ENCODE data around the gene CASP2. TPM values are rescaled to one million over a fixed set of nuclear protein-coding genes. Genes with fewer than 3 reads are reported as not detected.
A peak's percentile ranks its signal among the peaks of the same experiment; 100 is the strongest.

The CASP2 gene
- total RNA-seq, 1 experiment from 2014 or later: 65.3 TPM

GRCh38 chr7:143287339-143287934, 714 bp upstream of the CASP2 start:
- Histone ChIP-seq H4K91ac (ENCODE audit: insufficient read length, low read depth, low read length) (no peak overlapping the region), H3T11ph (ENCODE audit: low read length) (no peak overlapping the region), H3K18ac (ENCODE audit: insufficient read length, low read depth, low read length) (peak overlapping the region; percentile 4), H3K9ac (ENCODE audit: extremely low read depth, insufficient read length, low read length) (no peak overlapping the region), H3K9me3 (ENCODE audit: control insufficient read depth, low read depth, low read length) (peaks cover 10% of the 10 kb centered on the region), H2BK15ac (ENCODE audit: low read depth, low read length) (no peak overlapping the region), H4K8ac (replicated peaks; ENCODE audit: insufficient read length, low read depth, low read length) (no peak overlapping the region), H2BK20ac (ENCODE audit: low read depth, low read length, poor library complexity, severe bottlenecking) (no peak overlapping the region), H3K79me2 (ENCODE audit: insufficient read depth, low read length) (peaks cover 16% of the 10 kb centered on the region; the same call in 1 of the 2 replicates), H3K23ac (ENCODE audit: insufficient read length, low read depth, low read length) (no peak overlapping the region), H4K5ac (ENCODE audit: insufficient read length, low read depth, low read length) (no peak overlapping the region), H2AK5ac (ENCODE audit: insufficient read length, low read length) (no peak overlapping the region), H3K4me1 (ENCODE audit: insufficient read depth, low read length) (peaks cover 9% of the 10 kb centered on the region; the same call in 1 of the 2 replicates), H3K4ac (ENCODE audit: low read depth, low read length) (no peak overlapping the region), H3K27ac (ENCODE audit: insufficient read length, low read depth, low read length) (no peak overlapping the region), H2AFZ (ENCODE audit: low read length) (no peak overlapping the region), H2BK12ac (ENCODE audit: insufficient read length, low read depth, low read length) (no peak overlapping the region), H3K4me2 (ENCODE audit: insufficient read depth, insufficient read length, low read length) (no peak overlapping the region), H3K79me1 (ENCODE audit: insufficient read depth, low read depth, low read length, poor library complexity, severe bottlenecking) (no peaks in the 10 kb centered on the region), H2BK120ac (ENCODE audit: low read depth, low read length, poor library complexity, severe bottlenecking) (no peak overlapping the region), H3K23me2 (ENCODE audit: insufficient read length, low read depth, low read length, poor library complexity, severe bottlenecking) (peaks cover 10% of the 10 kb centered on the region), H3K14ac (ENCODE audit: insufficient read depth, low read length) (no peak overlapping the region), H3K27me3 (ENCODE audit: insufficient read depth, low read length) (peaks cover 10% of the 10 kb centered on the region; the same call in 1 of the 2 replicates), H4K20me1 (ENCODE audit: control insufficient read depth, insufficient read depth, insufficient read length) (no peaks in the 10 kb centered on the region), H3K56ac (ENCODE audit: insufficient read length, low read depth, low read length) (no peak overlapping the region), H2BK5ac (ENCODE audit: insufficient read length, low read length) (no peak overlapping the region)
- Mint-ChIP-seq H3K36me3 (ENCODE audit: insufficient read depth in 1 of 3, low read depth in 3 of 3) (peaks cover 28 to 44% (median 37%) of the 10 kb centered on the region in 3 experiments), H3K4me3 (peak overlapping the region; percentile 91 to 95; a peak in 3 of 5 replicates), H3K27ac (no peak overlapping the region), H3K9me3 (peaks cover 12 to 14% of the 10 kb centered on the region in 2 experiments), H3K4me1 (peaks cover 40 to 46% of the 10 kb centered on the region in 2 experiments), H3K27me3 (ENCODE audit: low read depth) (peaks cover 35% of the 10 kb centered on the region)
- DNase-seq: no peak
- TF ChIP-seq CTCF (conservative IDR thresholded peaks at IDR 0.05): no peak
- WGBS (ENCODE audit: extremely low coverage, insufficient read length, low lambda C conversion rate): no CpG with 5 or more reads among the region's 17 CpGs
